ENCODE data around the gene LEPR.

- TF ChIP-seq CTCF (optimal IDR thresholded peaks at IDR 0.05 in 1 of 3, IDR thresholded peaks at IDR 0.05 in 1 of 3, conservative IDR thresholded peaks at IDR 0.05 in 1 of 3; ENCODE audit: extremely low read depth in 1 of 3, insufficient read depth in 2 of 3, low read length in 3 of 3) (no peak), EZH2 (IDR thresholded peaks at IDR 0.05; ENCODE audit: low read length) (no peak)
Measured at GRCh38 chr1:65388908-65389695, 31.4 kb upstream of the LEPR start.

Data from keratinocyte (primary cell).